Choroid plexus epithelial cell (primary cell): Measurements from ENCODE around the gene TMEM97.

Source experiments
- DNase-seq: peaks from one replicate; pipeline ENCODE4 v3.0.0-alpha.2; 2010; ENCODE audit warnings: low read depth
- H3K4me3 ChIP-seq: 2 replicates; pipeline ENCODE4 v1.5.1; 2011; ENCODE audit warnings: low read depth, mild to moderate bottlenecking, control low read depth, low read length, moderate library complexity
- TF ChIP-seq, protein P1 (sequence below): conservative IDR thresholded peaks from 2 replicates; pipeline ENCODE4 v1.5.1; 2011; ENCODE audit warnings: low read depth, mild to moderate bottlenecking, control low read depth, inconsistent platforms, low read length, moderate library complexity

Gene TMEM97

DNA sequence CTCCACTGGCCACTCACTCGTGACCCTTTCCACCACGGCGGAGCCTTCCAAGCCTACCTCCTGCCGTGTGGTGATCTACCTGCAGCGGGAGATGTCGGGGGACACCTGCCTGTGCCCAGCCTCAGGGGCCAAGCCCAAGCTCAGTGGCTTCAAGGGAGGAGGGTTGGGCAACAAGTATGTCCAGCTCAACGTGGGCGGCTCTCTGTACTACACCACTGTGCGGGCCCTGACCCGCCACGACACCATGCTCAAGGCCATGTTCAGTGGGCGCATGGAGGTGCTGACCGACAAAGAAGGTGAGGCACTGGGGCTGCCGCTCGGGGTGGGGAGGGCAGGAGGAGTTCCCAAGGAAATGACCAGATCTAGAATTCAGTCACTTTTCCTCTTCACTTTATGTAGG, 20.4 kb downstream of the TMEM97 start:
- DNase-seq = no peak
- TF ChIP-seq, protein P1, sequence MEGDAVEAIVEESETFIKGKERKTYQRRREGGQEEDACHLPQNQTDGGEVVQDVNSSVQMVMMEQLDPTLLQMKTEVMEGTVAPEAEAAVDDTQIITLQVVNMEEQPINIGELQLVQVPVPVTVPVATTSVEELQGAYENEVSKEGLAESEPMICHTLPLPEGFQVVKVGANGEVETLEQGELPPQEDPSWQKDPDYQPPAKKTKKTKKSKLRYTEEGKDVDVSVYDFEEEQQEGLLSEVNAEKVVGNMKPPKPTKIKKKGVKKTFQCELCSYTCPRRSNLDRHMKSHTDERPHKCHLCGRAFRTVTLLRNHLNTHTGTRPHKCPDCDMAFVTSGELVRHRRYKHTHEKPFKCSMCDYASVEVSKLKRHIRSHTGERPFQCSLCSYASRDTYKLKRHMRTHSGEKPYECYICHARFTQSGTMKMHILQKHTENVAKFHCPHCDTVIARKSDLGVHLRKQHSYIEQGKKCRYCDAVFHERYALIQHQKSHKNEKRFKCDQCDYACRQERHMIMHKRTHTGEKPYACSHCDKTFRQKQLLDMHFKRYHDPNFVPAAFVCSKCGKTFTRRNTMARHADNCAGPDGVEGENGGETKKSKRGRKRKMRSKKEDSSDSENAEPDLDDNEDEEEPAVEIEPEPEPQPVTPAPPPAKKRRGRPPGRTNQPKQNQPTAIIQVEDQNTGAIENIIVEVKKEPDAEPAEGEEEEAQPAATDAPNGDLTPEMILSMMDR = no peak

DNA sequence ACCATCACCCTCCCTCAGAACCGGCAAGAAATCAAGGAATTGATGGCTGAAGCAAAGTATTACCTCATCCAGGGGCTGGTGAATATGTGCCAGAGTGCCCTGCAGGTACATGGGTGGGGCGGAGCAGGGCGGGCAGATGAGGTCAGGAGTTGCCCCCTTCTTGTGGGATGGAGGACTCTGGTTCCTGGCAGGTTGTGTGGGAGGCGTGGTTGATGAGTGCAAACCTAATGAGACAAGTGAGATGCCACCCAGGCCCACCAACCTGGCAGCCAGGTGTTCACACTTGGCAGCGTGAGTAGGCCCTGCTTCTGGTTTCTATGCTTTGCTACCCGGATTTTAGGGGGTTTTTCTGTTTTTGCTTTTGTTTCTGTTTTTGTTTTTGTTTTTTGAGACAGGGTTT, 21.4 kb downstream of the TMEM97 start:
- DNase-seq = no peak
- H3K4me3 ChIP-seq = no peak overlapping the region
- TF ChIP-seq, protein P1 = no peak

More for the DNA sequence above, 20.4 kb downstream of the TMEM97 start:
- no peak overlapping the region for H3K4me3 ChIP-seq

DNA sequence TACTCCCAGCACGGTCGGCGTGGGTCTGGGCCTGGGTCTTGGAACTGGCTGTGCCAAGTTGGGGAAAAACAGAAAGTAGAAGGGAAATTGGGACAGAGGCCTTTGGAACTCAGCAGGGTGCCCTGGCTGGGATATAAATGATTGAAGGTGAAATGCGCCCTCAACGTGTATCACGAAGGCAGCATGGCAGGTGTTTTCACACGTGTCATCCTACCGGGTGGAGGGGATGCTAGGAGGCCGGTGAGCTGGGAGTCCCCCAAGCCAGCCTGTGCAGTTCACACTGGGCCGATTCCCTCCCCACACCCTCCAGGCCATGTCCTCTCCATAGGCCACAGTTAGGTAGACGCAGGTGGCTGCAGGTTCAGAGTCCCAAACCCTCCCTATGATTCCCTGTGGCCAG, 22.5 kb downstream of the TMEM97 start:
- no peak for DNase-seq
- TF ChIP-seq, protein P1 = no peak
- H3K4me3 ChIP-seq = no peak overlapping the region

DNA sequence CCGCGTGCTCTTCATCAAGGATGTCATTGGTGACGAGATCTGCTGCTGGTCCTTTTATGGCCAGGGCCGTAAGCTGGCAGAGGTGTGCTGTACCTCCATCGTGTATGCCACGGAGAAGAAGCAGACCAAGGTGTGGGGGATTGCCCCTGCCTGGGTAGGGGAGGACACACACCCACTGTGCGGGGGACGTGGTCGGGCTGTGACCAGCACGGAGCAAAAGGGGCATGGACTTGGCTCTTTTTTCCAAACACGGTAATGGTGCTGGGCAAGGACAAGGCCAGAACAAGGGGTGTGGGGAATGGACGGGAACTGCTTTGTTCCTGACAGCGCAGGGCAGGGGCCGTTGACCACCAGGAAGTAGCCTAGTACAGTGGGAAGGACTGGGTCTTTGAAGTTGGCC, 23.3 kb downstream of the TMEM97 start:
- no peak overlapping the region for H3K4me3 ChIP-seq
- TF ChIP-seq, protein P1 = no peak
- no peak for DNase-seq

DNA sequence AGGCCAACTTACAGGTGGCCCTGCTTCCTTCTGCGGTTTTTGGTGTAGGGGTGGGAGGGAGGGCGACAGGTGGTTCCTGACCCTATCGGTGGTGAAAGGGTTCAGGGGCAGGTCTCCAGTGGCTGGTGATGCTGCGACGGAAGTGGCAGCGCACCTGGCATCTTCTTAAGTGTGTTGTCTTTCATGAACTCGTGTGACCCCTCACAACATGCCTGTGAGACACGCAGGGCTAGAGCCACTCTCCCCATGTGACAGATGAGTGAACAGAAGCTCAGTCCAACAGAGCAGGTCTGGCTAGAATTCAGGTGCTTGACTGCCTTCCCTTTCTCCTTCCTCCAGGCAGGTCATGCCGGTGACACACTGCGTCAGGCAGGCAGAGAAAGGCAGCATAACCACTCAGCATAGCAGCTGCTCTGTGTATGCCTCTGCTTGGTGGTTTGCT, 24.5 kb downstream of the TMEM97 start:
- TF ChIP-seq, protein P1 = no peak
- no peak for DNase-seq
- H3K4me3 ChIP-seq = no peak overlapping the region

DNA sequence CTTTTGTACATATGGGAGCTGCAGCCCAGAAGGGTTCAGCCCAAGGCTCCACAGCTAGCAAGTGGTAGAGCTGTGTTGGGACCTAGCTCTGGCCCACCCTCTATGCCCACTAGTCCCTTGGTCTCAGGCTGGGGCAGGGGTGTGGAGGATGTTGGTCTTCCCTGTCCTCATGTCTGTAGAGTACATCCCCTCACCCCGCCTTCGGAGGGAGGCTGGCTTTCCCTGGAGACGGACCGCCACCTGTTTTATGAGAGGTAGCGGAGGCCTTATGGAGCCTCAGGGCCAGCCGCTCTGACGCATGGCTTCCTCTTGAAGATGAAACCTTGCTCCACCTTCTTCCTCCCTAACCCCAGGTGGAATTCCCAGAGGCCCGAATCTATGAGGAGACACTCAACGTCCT, 25.0 kb downstream of the TMEM97 start:
- H3K4me3 ChIP-seq = no peak overlapping the region
- no peak for DNase-seq
- TF ChIP-seq, protein P1 = no peak

DNA sequence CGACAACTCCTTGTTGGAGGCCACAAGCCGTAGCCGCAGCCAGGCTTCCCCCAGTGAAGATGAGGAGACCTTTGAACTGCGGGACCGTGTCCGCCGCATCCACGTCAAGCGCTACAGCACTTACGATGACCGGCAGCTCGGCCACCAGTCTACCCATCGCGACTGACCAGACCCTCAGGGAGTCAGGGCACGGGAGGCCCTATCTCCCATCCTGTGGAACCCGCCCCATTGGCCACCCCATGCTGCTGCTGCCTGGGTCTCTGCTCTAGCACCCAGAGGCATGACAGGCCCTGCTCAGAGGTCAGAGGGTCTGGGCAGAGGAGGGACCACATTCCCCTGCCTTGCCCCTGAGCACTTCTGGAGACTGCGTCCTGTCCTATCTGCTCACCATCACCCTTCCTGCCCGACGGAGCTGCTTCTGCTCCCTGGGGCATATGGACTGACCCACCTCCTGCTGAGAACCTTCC, 25.5 kb downstream of the TMEM97 start:
- no peak overlapping the region for H3K4me3 ChIP-seq
- TF ChIP-seq, protein P1 = no peak
- DNase-seq = no peak
